GM23248 (cell line): ENCODE data around the gene TSPEAR. TPM values are rescaled to one million over a fixed set of nuclear protein-coding genes. Genes with fewer than 3 reads are reported as not detected.

ENCODE experiments used
- DNase-seq: peaks from one replicate; pipeline ENCODE4 v3.0.0-alpha.2; 2015
- H2AFZ ChIP-seq: fragments of 200-600 bp; sonication (generic); 2 replicates; pipeline ENCODE4 v1.6.1; 2016; ENCODE audit warnings: antibody characterized with exemption
- H3F3A ChIP-seq: fragments of 200-600 bp; sonication (generic); 2 replicates; pipeline ENCODE4 v1.6.1; 2016; ENCODE audit warnings: mild to moderate bottlenecking, antibody characterized with exemption, mixed run types; ENCODE audit not compliant: insufficient read depth
- H3K27ac ChIP-seq: fragments of 200-600 bp; sonication (generic); 2 replicates; pipeline ENCODE4 v1.5.1; 2016; ENCODE audit warnings: mild to moderate bottlenecking
- H3K27me3 ChIP-seq: fragments of 200-600 bp; sonication (generic); replicated peaks from 2 replicates; pipeline ENCODE4 v1.6.1; 2016; ENCODE audit warnings: mild to moderate bottlenecking; ENCODE audit not compliant: insufficient read depth
- H3K36me3 ChIP-seq: fragments of 200-600 bp; sonication (generic); 2 replicates; pipeline ENCODE4 v1.6.1; 2016; ENCODE audit warnings: low read depth, mild to moderate bottlenecking
- H3K4me1 ChIP-seq: fragments of 200-600 bp; sonication (generic); 2 replicates; pipeline ENCODE4 v1.6.1; 2016; ENCODE audit warnings: mild to moderate bottlenecking; ENCODE audit not compliant: insufficient read depth
- H3K4me2 ChIP-seq: fragments of 200-600 bp; sonication (generic); one replicate; pipeline ENCODE4 v1.6.1; 2016; ENCODE audit warnings: mild to moderate bottlenecking; ENCODE audit not compliant: unreplicated experiment
- H3K4me3 ChIP-seq: fragments of 200-600 bp; sonication (generic); 2 replicates; pipeline ENCODE4 v1.5.1; 2016; ENCODE audit warnings: mild to moderate bottlenecking
- H3K79me2 ChIP-seq: fragments of 200-600 bp; sonication (generic); 2 replicates; pipeline ENCODE4 v1.6.1; 2016; ENCODE audit warnings: mild to moderate bottlenecking; ENCODE audit not compliant: insufficient read depth
- H3K9ac ChIP-seq: fragments of 200-600 bp; sonication (generic); 2 replicates; pipeline ENCODE4 v1.6.1; 2016; ENCODE audit warnings: mild to moderate bottlenecking
- H3K9me2 ChIP-seq: fragments of 200-600 bp; sonication (generic); 2 replicates; pipeline ENCODE4 v1.6.1; 2016; ENCODE audit warnings: mixed run types, mild to moderate bottlenecking, moderate library complexity; ENCODE audit not compliant: insufficient read depth
- H3K9me3 ChIP-seq: fragments of 200-600 bp; sonication (generic); one replicate; pipeline ENCODE4 v1.6.1; 2017; ENCODE audit warnings: low read depth
- H4K20me1 ChIP-seq: fragments of 200-600 bp; sonication (generic); 2 replicates; pipeline ENCODE4 v1.6.0; 2016; ENCODE audit not compliant: insufficient read depth
- EZH2 ChIP-seq: fragments of 200-600 bp; sonication (generic); IDR thresholded peaks from 2 replicates; pipeline ENCODE4 v1.6.1; 2018; ENCODE audit warnings: antibody characterized with exemption, mild to moderate bottlenecking; ENCODE audit not compliant: insufficient read depth, poor library complexity, severe bottlenecking
- EZH2phosphoT487 ChIP-seq: fragments of 200-600 bp; sonication (generic); IDR thresholded peaks from 2 replicates; pipeline ENCODE4 v1.6.1; 2018; ENCODE audit warnings: antibody characterized with exemption, moderate library complexity, mild to moderate bottlenecking, low read depth; ENCODE audit not compliant: insufficient read depth
- WGBS, 2 experiments: methylation state at CpG; one replicate each; pipeline ENCODE4 v1.1.6; 2015 to 2017; ENCODE audit warnings: low lambda C conversion rate in 2 of 2, low coverage in 1 of 2; ENCODE audit errors: missing lambda C conversion rate in 2 of 2; 5-methylcytosine and 5-hydroxymethylcytosine counted together
- in situ Hi-C: fragments of 300-500 bp; cut with MboI; formaldehyde crosslinking; loops from 2 replicates; pipeline ENCODE4 v1.15.0; 2020
- polyA plus RNA-seq: library from polyadenylated mRNA; unstranded; fragments of >200 nt; fragmentation: Nextera tagmentation; extraction: Ambion mirVana; gene quantifications from 2 replicates; pipeline ENCODE4 v1.2.1, GENCODE V29; 2016
- total RNA-seq: library from RNA; depleted of rRNA; stranded (reverse); fragments of >200 nt; shearing (Covaris generic); gene quantifications from 2 replicates; pipeline ENCODE4 v1.2.3, GENCODE V29; 2014

Gene TSPEAR
- total and polyA plus RNA-seq, 2 experiments from 2014 or later: not detected

GRCh38 chr21:44496564-44497550, 214.5 kb downstream of the TSPEAR start:
- H2AFZ ChIP-seq: no peak overlapping the region

GRCh38 chr21:44495611-44496563, 215.5 kb downstream of the TSPEAR start:
- Histone ChIP-seq H3K79me2 (no peaks in the 10 kb centered on the region), H3K4me2 (no peak overlapping the region), H3K9ac (no peak overlapping the region), H3K4me3 (no peak overlapping the region), H3K9me3 (no peaks in the 10 kb centered on the region), H4K20me1 (no peaks in the 10 kb centered on the region), H3K36me3 (no peaks in the 10 kb centered on the region), H3F3A (no peaks in the 10 kb centered on the region), H2AFZ (no peak overlapping the region), H3K27me3 (peaks cover 12% of the 10 kb centered on the region), H3K9me2 (no peaks in the 10 kb centered on the region), H3K4me1 (no peaks in the 10 kb centered on the region), H3K27ac (no peak overlapping the region)
- TF ChIP-seq EZH2phosphoT487 (no peak), EZH2 (no peak)
- 60 to 62% methylated on average over 16 of the region's 16 CpGs for WGBS, 2 experiments
- DNase-seq: no peak
- in situ Hi-C loops: no loop called here

More at GRCh38 chr21:44496564-44497550, 214.5 kb downstream of the TSPEAR start:
- no peak for TF ChIP-seq EZH2phosphoT487
- TF ChIP-seq EZH2: no peak
- Histone ChIP-seq H3K36me3 (no peaks in the 10 kb centered on the region), H3K27ac (no peak overlapping the region), H3K9me2 (no peaks in the 10 kb centered on the region), H3K9me3 (no peaks in the 10 kb centered on the region), H3K27me3 (peaks cover 14% of the 10 kb centered on the region), H3K4me1 (no peaks in the 10 kb centered on the region), H3K4me2 (no peak overlapping the region), H3F3A (no peaks in the 10 kb centered on the region), H4K20me1 (no peaks in the 10 kb centered on the region), H3K4me3 (no peak overlapping the region), H3K9ac (no peak overlapping the region), H3K79me2 (no peaks in the 10 kb centered on the region)
- DNase-seq: peak; percentile 31
- in situ Hi-C loops: no loop called here
- 21 to 26% methylated on average over 27 of the region's 27 CpGs for WGBS, 2 experiments

- no peak overlapping the region for H3K4me3 ChIP-seq
- H3K79me2 ChIP-seq: no peaks in the 10 kb centered on the region
- H3K9ac ChIP-seq: no peak overlapping the region
- DNase-seq: no peak
- in situ Hi-C loops: no loop called here
- no peak overlapping the region for H3K4me2 ChIP-seq
- TF ChIP-seq EZH2phosphoT487 (no peak), EZH2 (no peak)
- H3K27me3 ChIP-seq: peaks cover 9% of the 10 kb centered on the region
- H3K9me3 ChIP-seq: no peaks in the 10 kb centered on the region
- H3K36me3 ChIP-seq: no peaks in the 10 kb centered on the region
- WGBS, 2 experiments: 59 to 61% methylated on average over 13 of the region's 13 CpGs
- no peaks in the 10 kb centered on the region for H3K4me1 ChIP-seq
- H3K27ac ChIP-seq: no peak overlapping the region
- no peaks in the 10 kb centered on the region for H3F3A ChIP-seq
- H2AFZ ChIP-seq: no peak overlapping the region
- no peaks in the 10 kb centered on the region for H3K9me2 ChIP-seq
- no peaks in the 10 kb centered on the region for H4K20me1 ChIP-seq
Measured at GRCh38 chr21:44494956-44495355, 216.4 kb downstream of the TSPEAR start.

GRCh38 chr21:44494418-44494817, 217.0 kb downstream of the TSPEAR start:
- Histone ChIP-seq H3K4me1 (no peaks in the 10 kb centered on the region), H3K27ac (no peak overlapping the region), H3K9ac (no peak overlapping the region), H3K27me3 (peaks cover 9% of the 10 kb centered on the region), H3K36me3 (no peaks in the 10 kb centered on the region), H3K9me2 (no peaks in the 10 kb centered on the region), H3F3A (no peaks in the 10 kb centered on the region), H4K20me1 (no peaks in the 10 kb centered on the region), H3K4me3 (no peak overlapping the region), H3K9me3 (no peaks in the 10 kb centered on the region), H3K4me2 (no peak overlapping the region), H2AFZ (no peak overlapping the region), H3K79me2 (no peaks in the 10 kb centered on the region)
- no peak for DNase-seq
- TF ChIP-seq EZH2phosphoT487 (no peak), EZH2 (no peak)
- 66 to 70% methylated on average over 17 of the region's 17 CpGs for WGBS, 2 experiments
- in situ Hi-C loops: no loop called here
